CD4-positive, alpha-beta T cell treated with Interleukin-12 subunit alpha and Interleukin-12 subunit beta, for 1 hour (primary cell): Measurements from ENCODE around the gene ASPDH.

Experiments
- DNase-seq: peaks from one replicate; pipeline ENCODE4 v3.0.0-alpha.2; 2020

ASPDH gene

DNA sequence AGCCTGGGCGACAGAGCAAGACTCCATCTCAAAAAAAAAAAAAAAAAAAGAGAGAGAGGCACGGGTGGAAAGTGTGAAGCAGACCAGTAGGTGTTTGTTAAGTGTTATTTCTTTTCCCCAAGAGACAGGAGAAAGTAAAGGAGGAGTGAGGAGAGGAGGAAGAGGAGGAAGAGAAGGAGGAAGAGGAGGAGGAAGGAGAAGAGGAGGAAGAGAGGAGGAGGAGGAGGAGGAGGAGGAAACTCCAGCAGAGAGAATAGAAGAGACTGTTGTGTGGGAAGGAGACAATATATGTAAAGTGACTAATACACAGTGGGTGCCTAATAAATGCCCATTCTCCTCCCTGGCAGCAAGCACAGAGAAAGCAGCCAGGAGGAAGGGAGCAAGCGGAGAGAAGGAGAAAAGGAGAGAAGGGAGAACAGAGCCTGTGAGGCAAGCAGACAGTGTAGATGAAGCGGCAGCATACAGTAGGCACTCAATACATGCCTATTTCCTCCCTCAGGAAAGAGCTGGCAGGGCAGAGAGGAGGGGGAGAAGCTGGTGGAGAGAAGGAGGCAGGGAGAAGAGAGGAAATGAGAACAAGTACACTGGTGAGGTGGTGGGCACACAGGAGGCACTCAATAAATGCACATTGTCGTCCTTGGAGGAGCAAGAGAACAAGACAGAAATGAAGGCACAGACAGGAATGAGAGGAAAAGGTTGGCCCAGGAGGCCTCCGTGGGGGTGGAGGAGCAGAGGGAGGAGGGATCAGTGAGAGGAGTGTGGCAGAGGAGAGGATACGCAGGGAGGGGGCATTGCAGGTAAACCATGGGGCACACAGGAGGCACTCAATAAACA is 19.3 kb downstream of the ASPDH start:
- DNase-seq = no peak

DNA sequence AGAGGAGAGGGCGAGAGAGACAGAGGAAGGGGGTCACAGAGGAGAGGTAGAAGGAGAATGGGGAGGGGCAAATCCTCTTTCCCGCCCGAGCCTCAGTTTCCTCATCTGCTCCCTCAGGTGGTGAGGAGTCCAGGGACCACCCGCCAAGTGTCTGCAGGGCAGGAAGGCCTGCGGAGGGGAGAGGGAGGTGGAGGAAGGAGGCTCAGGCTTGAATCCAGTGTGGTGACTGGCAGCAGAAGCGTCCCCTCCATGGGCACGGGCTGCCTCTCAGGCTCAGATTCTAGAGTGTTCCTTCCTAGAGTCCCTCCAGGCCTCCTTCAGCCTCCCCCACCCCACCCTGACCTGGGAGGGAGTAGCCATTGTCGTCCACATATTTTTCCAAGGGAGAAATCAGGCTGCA is 20.5 kb downstream of the ASPDH start:
- no peak for DNase-seq

- peak; percentile 25 for DNase-seq
Measured at GRCh38 chr19:50492303-50493052, 21.2 kb downstream of the ASPDH start.

DNA sequence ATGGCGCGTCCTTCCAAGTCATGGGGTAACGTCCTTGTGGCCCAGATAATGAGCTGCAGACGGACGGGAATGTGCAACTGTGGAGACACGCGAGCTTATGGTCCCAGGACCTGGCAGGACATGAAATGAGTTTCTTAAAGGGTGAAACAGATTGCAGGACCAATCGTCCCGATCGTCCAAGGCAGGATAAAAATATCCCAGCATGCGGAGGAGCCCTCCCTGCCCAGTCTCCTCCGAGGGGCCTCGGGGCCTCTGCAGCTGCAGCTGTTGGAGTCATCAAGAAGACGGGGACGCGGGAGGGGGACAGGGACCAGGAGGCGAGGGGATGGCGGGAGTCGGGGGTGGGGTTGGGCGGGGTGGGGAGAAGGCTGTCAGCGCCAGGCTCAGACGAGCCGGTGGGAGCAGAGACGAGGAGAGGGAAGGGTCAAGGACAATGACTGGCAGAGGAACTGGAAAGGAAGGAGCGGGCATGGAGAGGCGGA is 22.7 kb downstream of the ASPDH start:
- no peak for DNase-seq

DNA sequence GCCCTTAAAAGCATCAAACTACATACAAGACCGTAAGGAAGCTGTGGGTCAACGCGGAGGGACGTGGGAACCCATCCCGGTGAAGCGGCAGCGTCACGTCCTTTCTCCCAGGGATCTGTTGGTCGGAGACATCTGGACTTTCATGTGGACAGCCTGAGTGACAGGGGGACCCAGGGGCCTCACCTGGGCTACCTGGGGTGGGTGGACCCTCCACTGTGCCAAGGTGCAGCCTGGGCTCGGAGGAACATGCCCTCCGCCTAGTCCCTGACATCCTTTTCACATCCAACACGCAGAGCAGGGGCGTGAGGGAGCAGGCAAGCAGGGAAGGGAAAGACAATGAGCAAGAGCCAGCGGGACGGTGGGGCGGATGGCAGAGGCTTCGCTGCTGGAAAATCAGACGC is 23.3 kb downstream of the ASPDH start:
- no peak for DNase-seq

DNA sequence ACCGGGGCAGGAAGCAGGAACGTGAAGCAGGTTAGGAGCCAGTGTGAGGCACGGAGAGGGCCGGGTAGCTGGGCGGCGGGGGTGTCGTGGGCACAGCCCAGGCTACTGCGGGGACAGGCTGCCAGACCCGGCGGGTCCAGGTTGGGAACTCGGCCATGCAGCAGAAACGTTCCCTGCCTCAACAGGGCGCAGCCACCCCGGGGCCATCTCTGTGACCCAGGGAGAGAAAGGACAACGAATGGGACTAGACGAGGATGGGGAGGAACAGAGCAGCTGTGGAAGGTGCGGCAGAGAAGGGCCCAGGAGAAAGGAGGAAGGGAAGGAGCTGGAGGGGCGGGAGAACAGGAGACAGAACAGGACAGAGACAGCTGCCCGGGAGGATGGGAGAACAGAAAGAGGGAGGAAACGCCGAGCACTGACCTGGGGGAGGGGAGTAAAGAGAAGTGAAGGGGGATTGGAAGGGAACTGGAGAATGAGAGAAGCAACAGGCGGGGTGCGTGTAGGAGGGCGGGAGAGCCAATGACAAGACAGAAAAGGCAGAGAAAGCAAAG is 24.2 kb downstream of the ASPDH start:
- no peak for DNase-seq

DNA sequence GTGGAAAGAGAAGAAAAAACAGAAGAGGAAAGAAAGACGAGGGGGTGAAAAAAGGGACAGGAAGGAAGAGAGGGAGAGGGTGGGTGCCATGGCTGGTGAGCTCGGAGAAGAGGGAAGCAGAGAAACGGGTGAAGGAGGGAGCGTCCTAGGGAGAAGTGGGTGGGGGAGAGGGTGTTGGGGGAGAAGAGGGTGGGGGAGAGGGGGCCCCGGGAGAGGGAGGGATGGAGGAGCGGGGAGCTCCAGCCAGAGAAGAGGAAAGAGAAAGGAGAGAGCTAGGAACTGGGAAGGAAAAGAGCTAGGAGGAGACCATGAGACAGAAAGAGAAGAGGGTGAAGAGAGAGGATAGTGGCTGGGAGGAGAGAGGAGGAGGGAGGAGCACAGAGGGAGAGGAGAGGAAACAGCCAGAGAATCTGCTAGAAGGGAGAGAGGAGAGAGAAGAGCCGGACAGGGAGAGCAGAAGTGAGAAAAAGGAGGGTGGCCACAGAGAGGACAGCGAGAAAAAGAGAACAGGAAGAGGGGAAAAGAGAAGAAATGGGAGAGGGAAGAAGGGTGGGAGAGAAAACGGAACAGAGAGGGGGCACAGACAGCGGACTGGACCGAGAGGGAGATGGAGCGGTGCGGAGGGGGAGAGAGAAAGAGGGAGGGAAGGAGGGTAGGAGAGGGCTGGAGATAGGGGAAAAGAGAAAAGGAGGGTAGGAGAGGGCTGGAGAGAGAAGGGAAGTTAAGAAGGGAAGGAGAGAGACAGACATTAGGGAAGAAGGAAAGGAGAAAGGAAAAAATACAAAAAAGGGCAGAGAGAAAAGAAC is 25.1 kb downstream of the ASPDH start:
- no peak for DNase-seq

DNA sequence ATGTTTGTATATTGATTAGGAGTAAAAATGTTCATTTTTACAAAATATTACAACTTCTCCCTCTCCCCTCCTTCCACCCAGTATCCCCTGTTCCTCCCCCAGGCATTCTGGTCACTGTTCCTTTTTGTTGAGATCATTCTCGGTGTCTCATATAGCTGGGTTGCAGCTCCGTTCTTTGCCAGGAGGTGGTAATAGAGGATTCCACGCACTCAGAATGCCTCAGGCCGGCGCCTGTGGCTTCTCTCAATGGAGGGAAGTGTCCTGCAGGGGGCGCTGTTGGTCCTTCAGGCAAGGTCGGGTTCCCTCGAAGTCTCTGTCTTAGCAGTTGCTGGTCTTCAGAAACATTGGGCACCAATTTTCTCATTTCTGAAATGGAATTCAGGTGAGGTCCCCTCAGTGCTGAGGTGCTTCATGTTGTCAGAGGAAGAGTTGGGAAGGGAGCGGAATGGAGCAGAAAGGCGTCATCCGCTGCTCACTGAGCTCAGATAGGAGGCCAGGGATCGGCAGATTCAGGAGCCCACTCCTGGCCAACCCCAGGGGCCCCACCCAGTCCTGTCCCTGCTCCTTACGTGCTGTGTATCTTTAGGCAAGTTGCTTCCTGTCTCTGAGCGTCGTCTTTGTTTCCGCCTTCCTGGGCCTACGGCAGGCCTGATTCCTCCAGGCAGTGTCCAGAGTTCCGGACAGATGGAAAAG is 26.7 kb downstream of the ASPDH start:
- DNase-seq = peak; percentile 49

GRCh38 chr19:50485284-50485955 is 28.3 kb downstream of the ASPDH start:
- no peak for DNase-seq

DNA sequence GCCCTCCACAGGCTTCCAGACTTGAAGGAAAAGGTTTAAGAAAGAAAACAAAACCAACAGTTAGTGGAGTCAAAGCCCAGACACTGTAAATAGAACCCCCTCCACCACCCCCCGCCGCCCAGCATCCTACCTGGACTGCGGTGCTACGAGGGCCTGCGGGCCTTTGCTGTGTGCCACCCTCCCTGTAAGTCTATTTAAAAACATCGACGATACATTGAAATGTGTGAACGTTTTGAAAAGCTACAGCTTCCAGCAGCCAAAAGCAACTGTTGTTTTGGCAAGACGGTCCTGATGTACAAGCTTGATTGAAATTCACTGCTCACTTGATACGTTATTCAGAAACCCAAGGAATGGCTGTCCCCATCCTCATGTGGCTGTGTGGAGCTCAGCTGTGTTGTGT is 30.8 kb downstream of the ASPDH start:
- DNase-seq = no peak

DNA sequence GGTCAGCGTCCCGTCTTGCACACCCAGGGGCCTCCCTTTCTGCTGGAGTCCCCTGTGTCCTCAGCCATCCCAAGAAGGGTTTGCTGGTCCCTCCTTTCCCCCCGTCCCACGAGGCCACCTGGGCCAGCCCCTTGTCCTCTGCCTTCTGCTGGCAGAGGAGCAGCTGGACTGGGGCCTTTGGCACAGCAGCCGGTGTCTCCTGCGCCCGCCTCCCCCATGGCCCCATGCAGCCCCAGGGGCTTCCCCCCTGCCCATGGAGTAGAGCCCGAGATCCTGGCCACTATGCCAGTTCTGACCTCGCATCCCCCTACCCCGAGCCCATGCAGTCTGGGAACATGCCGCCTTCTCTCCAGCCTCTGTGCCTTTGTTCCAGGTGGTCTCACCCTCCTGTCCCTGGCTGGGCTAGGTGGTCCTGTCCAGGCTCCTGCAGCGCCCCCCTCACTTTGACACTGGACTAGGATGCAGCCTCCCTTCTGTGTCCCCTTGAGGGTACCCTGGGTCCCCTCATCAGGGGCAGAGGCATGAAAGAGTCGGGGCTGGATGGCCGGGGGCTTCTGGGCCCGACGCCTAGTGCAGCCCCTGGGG is 31.4 kb downstream of the ASPDH start:
- DNase-seq = no peak

- no peak for DNase-seq
Measured at GRCh38 chr19:50481351-50482149, 32.2 kb downstream of the ASPDH start.

DNA sequence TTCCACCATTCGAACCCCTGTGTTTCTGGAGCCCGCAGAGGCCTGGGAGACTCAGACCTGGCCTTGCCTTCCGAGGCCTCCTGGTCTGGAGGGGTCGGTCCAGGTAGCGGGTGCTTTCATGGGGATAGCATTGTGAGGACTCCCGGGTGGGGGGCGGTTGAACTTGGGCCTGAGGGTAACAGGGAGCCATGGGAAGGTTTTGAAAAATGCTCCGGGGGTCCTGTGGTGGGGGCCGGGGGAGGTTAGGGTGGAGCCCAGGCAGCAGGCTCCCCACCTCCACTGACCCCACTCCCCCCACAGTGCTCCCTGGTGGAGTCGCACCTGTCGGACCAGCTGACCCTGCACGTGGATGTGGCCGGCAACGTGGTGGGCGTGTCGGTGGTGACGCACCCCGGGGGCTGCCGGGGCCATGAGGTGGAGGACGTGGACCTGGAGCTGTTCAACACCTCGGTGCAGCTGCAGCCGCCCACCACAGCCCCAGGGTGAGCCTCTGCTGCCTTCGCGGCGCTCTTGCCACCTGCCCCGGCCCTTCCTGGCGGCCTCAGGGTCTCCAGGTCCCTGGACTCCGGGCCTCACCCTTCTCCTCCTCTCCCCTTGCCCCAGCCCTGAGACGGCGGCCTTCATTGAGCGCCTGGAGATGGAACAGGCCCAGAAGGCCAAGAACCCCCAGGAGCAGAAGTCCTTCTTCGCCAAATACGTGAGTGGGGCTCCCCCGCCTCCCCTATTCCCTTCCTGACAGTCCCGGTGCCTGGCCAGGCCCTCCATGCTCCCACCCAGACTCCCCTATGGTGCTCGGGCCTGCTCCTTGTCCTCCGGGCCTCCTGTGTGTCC is 33.2 kb downstream of the ASPDH start:
- DNase-seq = no peak

- DNase-seq = no peak
Measured at GRCh38 chr19:50479761-50480251, 33.9 kb downstream of the ASPDH start.

- DNase-seq = no peak
Measured at GRCh38 chr19:50478901-50479715, 34.6 kb downstream of the ASPDH start.

GRCh38 chr19:50477751-50478515 is 35.8 kb downstream of the ASPDH start:
- DNase-seq = no peak

GRCh38 chr19:50476907-50477238 is 36.8 kb downstream of the ASPDH start:
- DNase-seq = no peak
